Measurements from ENCODE around the gene PIGX.

The PIGX gene

DNA sequence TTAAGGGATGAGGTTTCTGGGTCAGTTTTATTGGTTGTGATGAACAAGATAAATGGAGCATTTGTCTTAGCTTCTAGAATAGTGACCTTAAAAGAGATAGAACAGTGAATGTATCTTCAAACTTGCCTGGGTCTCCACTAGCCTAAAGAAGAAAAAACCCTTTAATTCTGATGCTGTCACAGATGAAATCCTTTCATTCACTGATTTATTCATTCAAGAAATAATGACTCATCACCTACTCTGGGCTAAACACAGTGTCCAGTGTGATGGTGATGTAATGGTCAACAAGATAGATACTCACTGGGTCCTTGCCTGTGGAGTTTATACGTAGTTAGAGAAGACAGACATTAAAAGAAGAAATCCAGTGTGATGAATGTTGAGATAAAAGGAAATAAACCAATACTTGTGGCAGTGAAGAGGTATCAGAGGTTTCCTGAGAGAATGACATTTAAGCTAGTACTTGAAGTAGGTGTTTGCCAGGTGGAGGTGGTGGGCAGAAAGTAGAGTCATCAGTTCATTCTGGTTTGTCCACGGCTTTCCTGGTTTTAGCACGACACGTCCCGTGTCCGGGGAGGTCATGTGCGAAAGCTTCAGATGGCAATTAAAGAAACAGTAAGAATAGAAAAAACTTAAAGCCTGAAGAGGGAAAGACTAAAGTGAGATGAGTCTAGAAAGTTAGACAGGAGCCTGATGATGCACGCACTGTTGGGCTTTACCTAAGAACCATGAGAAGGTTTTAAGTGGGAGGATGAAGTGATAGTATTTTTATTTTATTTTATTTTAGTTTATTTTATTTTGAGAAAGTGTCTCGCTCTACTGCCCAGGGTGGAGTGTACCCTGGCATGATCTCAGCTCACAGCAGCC is 45.9 kb downstream of the PIGX start:
- DNase-seq (ENCODE audit: low read depth): peak; percentile 61

DNA sequence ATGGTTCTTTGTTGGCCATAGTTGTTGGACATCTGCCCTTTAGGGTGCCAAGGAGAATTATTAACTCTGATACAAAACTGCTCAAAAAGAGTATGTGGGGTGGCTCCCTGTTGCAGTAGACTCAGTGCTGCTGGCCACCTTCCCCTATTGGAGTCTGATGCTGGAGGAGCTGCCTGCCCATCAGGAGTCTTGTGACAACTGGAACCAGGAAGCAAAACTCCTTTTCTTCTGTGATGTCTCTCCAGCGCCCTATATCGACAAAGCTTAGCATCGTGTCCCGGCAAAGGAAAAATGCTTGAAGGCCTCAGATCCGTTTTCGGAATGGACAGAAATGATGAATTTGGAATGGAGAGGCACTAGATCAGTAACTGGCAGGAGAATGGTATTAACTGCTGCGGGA is 51.0 kb downstream of the PIGX start:
- DNase-seq (ENCODE audit: low read depth): no peak

DNA sequence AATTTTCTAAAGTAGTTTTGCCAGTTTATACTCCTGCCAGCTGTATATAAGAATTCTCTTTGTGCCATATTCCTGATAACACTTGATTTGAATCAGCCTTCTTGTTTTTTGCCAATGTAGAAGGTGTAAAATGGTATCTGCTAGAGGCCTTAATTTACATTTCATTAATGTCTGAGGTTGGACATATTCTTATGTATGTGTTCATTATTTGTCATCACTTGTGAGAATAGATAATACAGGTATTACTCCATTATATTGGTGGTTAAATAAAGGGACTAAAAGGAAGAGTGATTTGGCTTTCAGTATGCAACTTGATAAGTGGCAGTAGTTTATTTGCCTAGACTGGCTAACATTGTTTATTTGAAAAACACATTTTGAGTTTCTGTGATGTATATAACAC is 53.3 kb downstream of the PIGX start:
- DNase-seq (ENCODE audit: low read depth): no peak

DNA sequence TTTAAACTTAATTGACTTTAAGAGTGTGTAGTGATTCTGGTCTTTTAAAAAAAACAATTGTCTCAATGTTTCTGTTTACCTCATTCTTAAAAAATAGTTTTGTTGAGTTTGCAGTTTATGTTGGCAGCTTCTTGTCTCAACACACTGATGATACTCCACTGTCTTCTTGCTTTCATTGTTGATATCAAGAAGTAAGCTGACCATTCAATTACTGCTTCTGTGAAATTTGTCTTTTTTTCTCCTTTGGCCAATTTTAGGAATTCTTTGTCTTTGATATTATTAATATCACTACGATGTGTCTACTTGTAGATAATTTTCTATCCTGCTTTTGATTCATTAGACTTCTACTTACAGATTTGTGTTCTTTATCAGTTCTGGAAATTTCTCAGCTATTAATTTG is 58.9 kb downstream of the PIGX start:
- DNase-seq (ENCODE audit: low read depth): no peak

DNA sequence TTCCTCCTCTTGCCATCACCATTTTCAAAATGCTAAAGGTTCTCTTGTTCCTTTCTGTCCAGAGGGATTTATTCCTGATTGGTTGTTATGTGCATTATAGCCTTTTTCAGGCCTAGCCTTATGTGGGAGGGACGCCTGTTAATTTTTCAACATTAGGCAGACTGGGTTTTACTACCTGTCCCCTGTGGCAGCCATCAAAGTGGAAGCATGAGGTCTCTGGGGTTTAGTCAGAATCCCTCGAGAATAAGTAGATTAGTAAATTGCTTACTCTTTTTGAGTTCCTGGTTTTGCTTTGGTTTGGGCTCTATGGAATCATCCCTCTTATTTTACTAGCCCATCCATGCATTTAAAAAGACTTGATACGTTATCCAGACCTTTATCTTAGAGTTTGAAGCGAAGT is 59.9 kb downstream of the PIGX start:
- DNase-seq (ENCODE audit: low read depth): no peak

DNA sequence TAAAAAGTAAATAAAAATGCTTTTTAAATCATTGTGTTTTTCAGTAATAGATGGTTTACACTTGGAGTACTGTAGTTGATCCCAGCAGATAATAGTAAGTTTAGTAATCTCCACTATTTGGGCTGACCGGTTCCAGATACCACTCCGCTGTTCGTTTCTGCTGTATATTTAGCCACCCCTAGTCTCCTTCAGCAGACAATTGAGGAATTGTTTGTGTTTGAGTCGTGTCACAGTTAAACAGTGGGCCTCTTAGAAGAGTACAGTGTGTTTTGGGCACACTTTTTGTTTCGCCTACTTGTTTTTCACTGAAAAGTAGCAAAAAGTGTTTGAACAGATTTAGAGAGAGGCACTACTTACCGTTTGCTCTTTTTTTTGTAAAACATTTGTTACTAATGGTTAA is 60.7 kb downstream of the PIGX start:
- DNase-seq (ENCODE audit: low read depth): no peak

DNA sequence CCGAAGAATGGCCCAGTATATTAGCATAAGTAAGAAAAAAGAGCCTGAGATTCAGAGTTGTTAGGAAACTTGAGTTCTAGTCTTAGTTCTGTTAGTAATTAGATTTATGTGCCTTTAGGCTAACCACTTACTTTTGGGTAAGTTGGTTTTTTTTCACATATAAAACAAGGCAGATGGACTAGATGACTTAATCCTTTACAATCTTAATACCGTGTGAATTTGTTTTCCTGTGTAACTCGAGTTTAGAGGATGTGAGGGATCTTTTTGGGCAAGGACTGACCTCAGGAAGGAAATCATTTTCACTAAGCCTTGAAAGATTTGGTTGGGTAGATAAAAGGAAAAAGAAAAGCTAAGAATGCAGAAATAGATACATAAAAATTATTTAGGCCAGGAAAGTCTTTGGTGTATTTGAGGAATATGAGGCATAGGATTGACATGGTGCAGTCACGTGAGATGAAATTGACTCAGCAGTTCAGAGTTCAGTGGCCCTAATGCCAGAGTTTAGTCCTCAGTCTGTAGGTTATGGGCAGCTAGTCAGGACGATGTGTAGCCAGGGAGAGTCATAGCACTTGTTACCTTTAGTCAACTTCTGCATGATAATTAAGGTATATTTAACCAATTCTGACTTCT is 62.1 kb downstream of the PIGX start:
- DNase-seq (ENCODE audit: low read depth): no peak

DNA sequence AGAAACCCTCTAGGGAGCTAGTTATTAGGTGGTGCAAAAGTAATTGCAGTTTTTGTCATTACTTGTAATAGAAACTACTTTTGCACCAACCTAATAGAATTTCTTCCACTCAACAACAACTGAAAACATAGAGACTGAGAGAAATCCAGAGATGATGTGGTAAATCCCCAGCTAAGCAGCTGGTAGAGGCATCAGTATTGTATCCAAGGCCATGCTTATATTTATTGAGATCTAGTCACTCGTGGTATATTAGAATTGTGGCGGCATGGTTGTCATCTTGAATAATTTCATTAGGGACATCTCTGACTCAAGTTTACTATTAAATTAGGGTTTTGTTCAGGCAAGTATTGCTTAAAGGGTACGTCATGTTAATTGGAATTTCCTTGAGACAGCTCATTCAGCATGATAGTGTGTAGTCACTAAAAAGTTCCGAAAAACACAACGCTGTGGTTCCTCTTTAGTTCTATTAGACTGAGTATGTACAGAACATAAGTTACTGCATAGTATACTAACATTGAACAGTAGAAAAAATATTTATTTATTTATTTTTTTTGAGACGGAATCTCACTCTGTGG is 62.8 kb downstream of the PIGX start:
- DNase-seq (ENCODE audit: low read depth): no peak

DNA sequence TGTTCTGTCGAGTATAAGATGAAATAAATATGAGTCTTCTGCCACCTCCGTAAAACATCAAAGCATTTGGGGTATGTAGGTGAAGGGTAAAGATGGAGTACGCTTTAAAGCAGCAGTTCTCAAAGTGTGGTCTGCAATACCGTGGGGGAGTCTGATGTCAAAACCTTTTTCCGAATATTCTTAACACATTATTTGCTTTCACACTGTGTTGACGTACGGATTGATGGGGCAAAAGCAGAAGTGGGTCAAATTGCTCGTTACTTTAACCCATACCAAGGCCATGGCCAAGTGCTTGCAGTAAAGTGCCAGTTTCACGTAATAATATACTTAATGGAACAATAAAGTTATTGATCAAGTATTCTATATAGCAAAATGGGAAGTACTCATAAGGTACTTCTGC is 63.8 kb downstream of the PIGX start:
- DNase-seq (ENCODE audit: low read depth): no peak

DNA sequence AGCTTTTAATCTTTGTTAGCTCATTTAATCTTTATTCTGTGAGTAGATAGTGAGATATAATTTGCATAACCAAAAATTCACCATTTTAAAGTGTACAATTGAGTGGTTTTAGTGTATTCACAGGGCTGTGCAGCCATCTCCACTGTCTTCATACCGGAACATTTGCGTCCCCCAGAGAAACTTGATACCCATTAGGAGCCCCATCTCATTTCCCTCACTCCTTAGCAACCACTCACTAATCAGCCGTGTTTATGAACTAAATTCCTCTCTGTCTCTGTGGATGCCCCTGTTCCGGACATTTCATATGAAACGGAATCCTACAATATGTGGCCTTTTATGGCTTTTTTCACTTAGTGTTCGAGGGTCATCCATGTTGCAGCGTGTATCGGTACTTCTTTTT is 65.7 kb downstream of the PIGX start:
- no peak for DNase-seq (ENCODE audit: low read depth)

DNA sequence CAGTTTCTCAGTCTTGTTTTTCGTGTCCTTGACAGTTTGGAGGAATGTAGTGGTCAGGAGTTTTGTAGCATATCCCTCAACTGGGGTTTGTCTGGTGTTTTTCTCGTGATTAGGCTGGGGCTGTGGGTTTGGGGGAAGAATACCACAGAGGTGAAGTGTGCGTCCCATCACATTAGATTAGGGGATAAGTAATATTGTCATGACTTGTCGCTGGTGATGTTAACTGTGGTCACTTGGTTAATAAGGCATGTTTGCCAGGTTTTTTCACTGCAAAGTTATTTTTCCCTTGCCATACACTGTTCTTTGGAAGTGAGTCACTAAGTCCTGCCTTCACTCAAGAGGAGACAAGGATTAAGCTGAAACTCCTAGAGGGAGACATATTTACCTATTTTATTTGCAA is 66.6 kb downstream of the PIGX start:
- DNase-seq (ENCODE audit: low read depth): peak; percentile 48

DNA sequence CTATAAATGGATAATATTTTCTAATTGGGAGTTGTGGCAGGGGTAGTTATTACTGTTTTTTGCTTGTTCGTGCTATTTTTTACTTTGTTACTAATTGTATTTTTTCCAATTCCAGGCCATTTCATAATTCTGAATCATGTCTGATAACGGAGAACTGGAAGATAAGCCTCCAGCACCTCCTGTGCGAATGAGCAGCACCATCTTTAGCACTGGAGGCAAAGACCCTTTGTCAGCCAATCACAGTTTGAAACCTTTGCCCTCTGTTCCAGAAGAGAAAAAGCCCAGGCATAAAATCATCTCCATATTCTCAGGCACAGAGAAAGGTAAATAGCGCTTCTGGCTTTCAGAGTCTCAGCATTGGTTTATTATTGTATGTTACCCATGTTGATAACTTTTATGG is 70.3 kb downstream of the PIGX start:
- no peak for DNase-seq (ENCODE audit: low read depth)

Measured in stromal cell of bone marrow (primary cell).